NCI-H345 (cell line): ENCODE results near the gene TAS2R43.
"Not testable (repeated sequence)": the region's sequence is repeated elsewhere in the genome, so short reads cannot be mapped to it uniquely, and the experiment has no call there.

Experiments
- DNase-seq: peaks from one replicate; lab custom pipeline; 2025; lab: John Stamatoyannopoulos, UW

Gene TAS2R43

GRCh38 chr12:11059784-11060183, 32.3 kb downstream of the TAS2R43 start:
- no peak for DNase-seq

GRCh38 chr12:11059041-11059440, 33.1 kb downstream of the TAS2R43 start:
- no peak for DNase-seq

GRCh38 chr12:11055306-11055705, 36.8 kb downstream of the TAS2R43 start:
- no peak for DNase-seq

- not testable (repeated sequence) for DNase-seq
Measured at GRCh38 chr12:11049806-11050531, 42.1 kb downstream of the TAS2R43 start.

GRCh38 chr12:11041366-11041765, 50.7 kb downstream of the TAS2R43 start:
- not testable (repeated sequence) for DNase-seq
